NCI-H82 treated with DMSO at 0.1 percent for 48 hours (cell line): Measurements from ENCODE around the gene KDF1.

Experiments used
- DNase-seq: peaks from one replicate; lab custom pipeline; 2025; ENCODE audit not compliant: unreplicated experiment; lab: John Stamatoyannopoulos, UW

KDF1 gene

GRCh38 chr1:26959722-26960624 lies at the start of gene KDF1:
KDF1 (minus strand) TSS chr1:26960468; CDS start chr1:26952380, 8,088 bp downstream.
- DNase-seq, result no peak

GRCh38 chr1:27009601-27010197 lies 49.4 kb upstream of the KDF1 start:
- DNase-seq, result no peak

GRCh38 chr1:27007909-27008582 lies 47.8 kb upstream of the KDF1 start:
- DNase-seq, result no peak

- no peak for DNase-seq
These were observed 46.4 kb upstream of the KDF1 start for GRCh38 chr1:27006683-27007082.

GRCh38 chr1:27005648-27006496 lies 45.6 kb upstream of the KDF1 start:
- DNase-seq, result no peak

- no peak for DNase-seq
These were observed 44.9 kb upstream of the KDF1 start for GRCh38 chr1:27005166-27005530.

GRCh38 chr1:27004471-27005165 lies 44.4 kb upstream of the KDF1 start:
- peak; percentile 70 for DNase-seq

- DNase-seq, result no peak
These were observed 43.6 kb upstream of the KDF1 start for GRCh38 chr1:27003745-27004470.

- no peak for DNase-seq
These were observed 41.5 kb upstream of the KDF1 start for GRCh38 chr1:27001570-27002360.

GRCh38 chr1:27000817-27001460 lies 40.7 kb upstream of the KDF1 start:
- no peak for DNase-seq

- no peak for DNase-seq
These were observed 40.0 kb upstream of the KDF1 start for GRCh38 chr1:27000090-27000816.

- DNase-seq, result no peak
These were observed 39.2 kb upstream of the KDF1 start for GRCh38 chr1:26999440-26999987.

- no peak for DNase-seq
These were observed 38.4 kb upstream of the KDF1 start for GRCh38 chr1:26998429-26999300.

GRCh38 chr1:26996665-26997064 lies 36.4 kb upstream of the KDF1 start:
- peak; percentile 81 for DNase-seq

GRCh38 chr1:26996024-26996423 lies 35.8 kb upstream of the KDF1 start:
- DNase-seq, result no peak

- DNase-seq, result no peak
These were observed 34.7 kb upstream of the KDF1 start for GRCh38 chr1:26994787-26995517.
